Mammary epithelial cell (primary cell): ENCODE measurements around the gene INTS15.

Experiments
- EZH2 ChIP-seq: IDR thresholded peaks from 2 replicates; pipeline ENCODE4 v1.6.1; 2012; ENCODE audit warnings: low read length, inconsistent platforms, borderline replicate concordance
- TF ChIP-seq, protein P1 (sequence below), 2 donors: IDR thresholded peaks in 1 of 2; conservative IDR thresholded peaks in 1 of 2; 2 replicates each; pipeline ENCODE4 v1.5.1; 2011 to 2012; ENCODE audit warnings: inconsistent platforms in 2 of 2, low read length in 2 of 2, mild to moderate bottlenecking in 2 of 2, control low read depth in 1 of 2, low read depth in 1 of 2; ENCODE audit not compliant: insufficient read depth in 1 of 2; ENCODE audit errors: extremely low read depth in 1 of 2

DNA sequence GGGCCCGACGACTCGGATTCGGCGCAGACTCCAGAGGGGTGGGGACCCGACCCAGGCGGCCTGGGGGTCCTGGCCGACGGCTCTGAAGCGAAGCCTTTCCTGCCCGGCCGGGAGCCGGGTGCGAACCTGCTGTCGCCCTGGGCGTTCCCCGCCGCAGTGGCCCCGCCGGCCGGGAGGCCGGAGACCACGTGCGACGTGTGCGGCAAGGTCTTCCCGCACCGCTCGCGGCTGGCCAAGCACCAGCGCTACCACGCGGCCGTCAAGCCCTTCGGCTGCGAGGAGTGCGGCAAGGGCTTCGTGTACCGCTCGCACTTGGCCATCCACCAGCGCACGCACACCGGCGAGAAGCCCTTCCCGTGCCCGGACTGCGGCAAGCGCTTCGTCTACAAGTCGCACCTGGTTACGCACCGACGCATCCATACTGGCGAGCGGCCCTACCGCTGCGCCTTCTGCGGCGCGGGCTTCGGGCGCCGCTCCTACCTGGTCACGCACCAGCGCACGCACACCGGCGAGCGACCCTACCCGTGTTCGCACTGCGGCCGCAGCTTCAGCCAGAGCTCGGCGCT is 62.7 kb downstream of the INTS15 start:
- TF ChIP-seq, protein P1, sequence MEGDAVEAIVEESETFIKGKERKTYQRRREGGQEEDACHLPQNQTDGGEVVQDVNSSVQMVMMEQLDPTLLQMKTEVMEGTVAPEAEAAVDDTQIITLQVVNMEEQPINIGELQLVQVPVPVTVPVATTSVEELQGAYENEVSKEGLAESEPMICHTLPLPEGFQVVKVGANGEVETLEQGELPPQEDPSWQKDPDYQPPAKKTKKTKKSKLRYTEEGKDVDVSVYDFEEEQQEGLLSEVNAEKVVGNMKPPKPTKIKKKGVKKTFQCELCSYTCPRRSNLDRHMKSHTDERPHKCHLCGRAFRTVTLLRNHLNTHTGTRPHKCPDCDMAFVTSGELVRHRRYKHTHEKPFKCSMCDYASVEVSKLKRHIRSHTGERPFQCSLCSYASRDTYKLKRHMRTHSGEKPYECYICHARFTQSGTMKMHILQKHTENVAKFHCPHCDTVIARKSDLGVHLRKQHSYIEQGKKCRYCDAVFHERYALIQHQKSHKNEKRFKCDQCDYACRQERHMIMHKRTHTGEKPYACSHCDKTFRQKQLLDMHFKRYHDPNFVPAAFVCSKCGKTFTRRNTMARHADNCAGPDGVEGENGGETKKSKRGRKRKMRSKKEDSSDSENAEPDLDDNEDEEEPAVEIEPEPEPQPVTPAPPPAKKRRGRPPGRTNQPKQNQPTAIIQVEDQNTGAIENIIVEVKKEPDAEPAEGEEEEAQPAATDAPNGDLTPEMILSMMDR (conservative IDR thresholded peaks at IDR 0.05 in 1 of 2, IDR thresholded peaks at IDR 0.05 in 1 of 2; ENCODE audit: extremely low read depth in 1 of 2, insufficient read depth in 1 of 2, low read depth in 1 of 2, low read length in 2 of 2) = no peak
- TF ChIP-seq EZH2 = no peak
